ENCODE measurements around the gene JMJD7. TPM values are rescaled to one million over a fixed set of nuclear protein-coding genes. Genes with fewer than 3 reads are reported as not detected.

Gene JMJD7
- total RNA-seq, 1 donor from 2014 or later, result 3.6 TPM

DNA sequence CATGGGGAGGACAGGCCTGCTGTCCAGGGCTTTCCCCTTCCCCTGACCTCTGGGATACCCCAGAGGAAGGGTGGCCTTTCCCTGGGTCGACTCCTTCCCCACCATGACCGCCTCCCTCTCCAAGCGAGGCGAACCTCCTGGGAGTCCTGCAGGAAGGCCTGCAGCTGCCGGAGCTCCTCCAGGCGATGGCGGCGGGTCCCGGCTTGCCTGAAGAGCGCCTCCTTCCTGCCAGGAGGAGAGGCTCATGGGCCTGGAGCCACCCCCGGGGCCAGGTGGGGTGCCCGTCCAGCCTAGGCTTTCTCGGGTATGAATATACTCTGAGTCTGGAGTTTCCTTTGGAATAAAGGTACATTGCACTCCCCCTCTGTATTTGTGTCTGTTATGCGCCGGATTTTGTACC, 30.9 kb downstream of the JMJD7 start:
- DNase-seq (ENCODE audit: extremely low read depth, low read depth, low spot score), result no peak

- no peak for DNase-seq (ENCODE audit: extremely low read depth, low read depth, low spot score)
These were observed 32.3 kb downstream of the JMJD7 start for GRCh38 chr15:41860049-41860828.

GRCh38 chr15:41861736-41862356, 34.0 kb downstream of the JMJD7 start:
- no peak for DNase-seq (ENCODE audit: extremely low read depth, low read depth, low spot score)

- no peak for DNase-seq (ENCODE audit: extremely low read depth, low read depth, low spot score)
These were observed 34.7 kb downstream of the JMJD7 start for GRCh38 chr15:41862515-41863116.

DNA sequence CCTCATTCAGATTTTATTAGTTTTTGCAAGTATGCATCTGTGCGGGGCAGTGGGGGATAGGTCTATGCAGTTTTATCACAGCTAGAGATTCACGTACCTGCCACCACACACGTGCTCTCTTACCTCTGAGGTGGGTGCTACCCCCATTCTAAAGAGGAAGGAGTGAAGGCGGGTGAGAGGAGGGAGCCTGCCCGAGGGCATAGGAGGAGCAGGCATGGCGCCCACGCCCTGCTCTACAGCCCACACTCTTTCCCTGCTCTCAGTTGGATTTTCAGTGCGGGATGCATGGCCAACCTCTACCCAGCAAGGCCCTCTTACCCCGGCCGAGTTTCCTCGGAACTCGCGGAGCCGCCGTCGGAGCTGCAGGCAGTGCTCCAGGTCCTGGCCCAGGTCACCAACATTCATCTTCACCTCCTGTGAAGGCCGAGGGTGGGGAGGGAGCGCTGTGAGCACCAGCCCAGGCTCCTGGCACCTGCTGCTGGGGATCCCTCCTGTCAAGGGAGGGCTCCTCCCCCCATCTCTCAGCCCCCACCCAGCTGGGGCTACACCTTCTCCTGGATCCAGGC, 37.7 kb downstream of the JMJD7 start:
- no peak for DNase-seq (ENCODE audit: extremely low read depth, low read depth, low spot score)

DNA sequence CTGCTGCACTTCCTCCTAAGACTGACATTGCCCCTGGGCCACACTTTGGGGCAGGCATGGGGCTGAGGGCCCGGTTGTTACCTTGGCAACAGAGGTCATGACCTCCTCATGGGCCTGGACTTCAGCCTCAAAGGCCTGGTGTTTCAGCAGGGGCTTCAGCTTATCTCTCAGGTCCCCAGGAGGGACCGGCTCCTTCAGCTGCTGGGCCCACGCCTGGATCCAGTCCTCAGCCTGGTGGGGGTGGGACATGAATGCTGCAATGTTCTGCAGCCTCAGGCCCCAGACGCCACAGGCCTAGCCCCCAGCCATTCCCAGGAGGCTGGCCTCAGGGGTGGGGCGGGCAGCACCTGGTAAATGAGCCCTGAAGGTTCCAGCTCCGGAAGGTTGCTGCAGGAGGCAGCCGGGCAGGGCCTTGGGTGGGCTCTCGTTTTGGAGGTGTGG, 38.4 kb downstream of the JMJD7 start:
- DNase-seq (ENCODE audit: extremely low read depth, low read depth, low spot score), result no peak

- no peak for DNase-seq (ENCODE audit: extremely low read depth, low read depth, low spot score)
These were observed 39.1 kb downstream of the JMJD7 start for GRCh38 chr15:41866872-41867579.

- no peak for DNase-seq (ENCODE audit: extremely low read depth, low read depth, low spot score)
These were observed 40.4 kb downstream of the JMJD7 start for GRCh38 chr15:41868321-41868720.

- DNase-seq (ENCODE audit: extremely low read depth, low read depth, low spot score), result no peak
These were observed 42.1 kb downstream of the JMJD7 start for GRCh38 chr15:41869770-41870688.

- DNase-seq (ENCODE audit: extremely low read depth, low read depth, low spot score), result no peak
These were observed 42.8 kb downstream of the JMJD7 start for GRCh38 chr15:41870689-41871081.

- no peak for DNase-seq (ENCODE audit: extremely low read depth, low read depth, low spot score)
These were observed 43.4 kb downstream of the JMJD7 start for GRCh38 chr15:41871175-41871905.

DNA sequence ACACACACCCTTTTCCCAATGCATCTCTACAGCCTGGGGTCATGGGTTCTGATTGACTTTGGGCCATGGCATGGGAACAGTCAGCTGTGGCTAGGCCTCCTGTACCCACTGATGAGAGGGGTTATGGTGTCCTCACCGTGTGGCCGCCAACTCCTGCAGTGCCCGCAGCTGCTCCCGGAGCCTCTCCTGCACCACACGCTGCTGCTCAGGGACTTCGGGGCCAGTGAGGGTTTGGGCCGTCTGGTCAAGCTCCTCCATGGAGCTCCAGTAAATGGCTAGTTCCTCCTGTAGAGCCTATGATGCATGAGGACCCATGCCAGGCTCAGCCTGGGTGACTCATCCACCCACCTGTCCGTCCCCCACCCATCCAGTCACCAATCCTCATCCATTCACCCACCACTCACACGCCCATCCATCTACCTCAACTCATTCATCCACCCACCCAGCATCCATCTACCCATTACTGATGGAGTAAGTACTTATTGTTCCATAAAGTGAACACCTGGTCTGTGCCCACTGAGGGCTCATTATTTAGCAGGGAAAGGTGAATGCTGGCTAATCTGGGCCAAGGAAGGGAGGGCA, 44.4 kb downstream of the JMJD7 start:
- no peak for DNase-seq (ENCODE audit: extremely low read depth, low read depth, low spot score)

DNA sequence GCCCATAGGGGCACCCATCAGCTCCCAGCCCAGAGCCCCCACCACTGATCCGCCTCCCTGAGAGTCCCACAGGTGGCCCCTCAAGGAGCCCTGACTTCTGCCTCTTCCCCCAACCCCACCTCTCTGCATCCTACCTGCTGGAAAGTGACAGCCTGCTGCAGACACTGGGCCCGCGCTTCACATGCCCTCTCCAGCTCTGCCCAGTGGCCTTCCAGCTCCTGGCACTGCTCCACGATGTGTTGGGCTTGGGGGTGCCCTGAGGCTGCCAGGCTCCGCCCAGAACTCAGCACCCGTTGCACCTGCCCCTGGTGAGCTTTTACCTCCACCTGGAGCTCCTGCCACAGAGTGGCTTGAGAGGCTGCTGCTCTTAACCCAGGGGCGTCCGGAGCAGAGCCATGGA, 45.8 kb downstream of the JMJD7 start:
- no peak for DNase-seq (ENCODE audit: extremely low read depth, low read depth, low spot score)

GRCh38 chr15:41874736-41875135, 46.8 kb downstream of the JMJD7 start:
- DNase-seq (ENCODE audit: extremely low read depth, low read depth, low spot score), result no peak

DNA sequence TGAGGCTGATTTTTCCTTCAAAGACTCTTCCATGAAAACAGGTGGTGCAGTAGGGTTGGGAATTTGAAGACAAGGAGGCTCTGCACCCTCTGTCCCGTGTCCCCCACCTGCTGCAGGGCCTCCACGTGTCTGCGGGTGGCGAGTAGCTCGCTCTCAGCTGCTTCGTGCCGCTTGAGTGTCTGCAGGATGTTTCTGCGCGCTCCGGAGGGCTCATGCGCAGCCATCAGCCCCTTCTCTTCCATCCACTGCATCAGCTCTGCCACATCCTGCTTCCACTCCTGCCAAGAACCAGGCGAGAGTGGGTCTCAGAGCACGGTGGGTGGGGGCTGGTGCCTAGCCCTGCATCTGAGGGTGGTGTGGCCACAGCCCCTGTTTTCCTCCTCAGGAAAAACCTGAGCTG, 48.1 kb downstream of the JMJD7 start:
- DNase-seq (ENCODE audit: extremely low read depth, low read depth, low spot score), result no peak

DNA sequence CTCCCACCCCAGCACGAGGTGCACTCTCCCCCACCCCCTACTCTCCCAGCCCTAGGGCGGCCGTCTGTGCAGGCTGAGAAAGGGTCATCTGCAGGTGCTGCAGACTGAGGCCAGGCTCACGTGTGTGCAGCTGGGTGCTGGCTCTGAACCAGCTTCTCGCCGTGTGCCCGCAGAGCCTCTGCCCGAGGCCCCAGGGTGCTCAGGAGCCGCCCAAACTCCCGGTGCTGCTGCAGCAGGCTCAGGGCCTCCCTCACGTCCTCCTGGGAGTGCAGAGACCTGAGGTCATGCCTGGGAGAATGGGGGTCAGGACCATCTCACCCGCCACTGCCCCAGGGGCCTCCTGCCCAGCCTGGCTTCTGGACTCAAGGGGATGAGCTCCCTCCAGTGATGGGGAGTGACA, 48.8 kb downstream of the JMJD7 start:
- no peak for DNase-seq (ENCODE audit: extremely low read depth, low read depth, low spot score)

- DNase-seq (ENCODE audit: extremely low read depth, low read depth, low spot score), result no peak
These were observed 49.9 kb downstream of the JMJD7 start for GRCh38 chr15:41877631-41878354.

GRCh38 chr15:41878355-41878699, 50.4 kb downstream of the JMJD7 start:
- no peak for DNase-seq (ENCODE audit: extremely low read depth, low read depth, low spot score)

Measured in glomerular endothelial cell (primary cell).